ENCODE data around the gene ZSCAN21.

GRCh38 chr7:100087055-100087750 is 37.6 kb downstream of the ZSCAN21 start:
- TF ChIP-seq POLR2A (IDR thresholded peaks at IDR 0.05; ENCODE audit: low read length) (no peak), CTCF (IDR thresholded peaks at IDR 0.05) (no peak), MYC (IDR thresholded peaks at IDR 0.05; ENCODE audit: borderline replicate concordance, low read length) (no peak), JUNB (IDR thresholded peaks at IDR 0.05) (no peak), EHMT2 (IDR thresholded peaks at IDR 0.05; ENCODE audit: low read depth) (no peak), E2F6 (IDR thresholded peaks at IDR 0.05; ENCODE audit: borderline replicate concordance, low read depth) (no peak), PBX3 (IDR thresholded peaks at IDR 0.05) (no peak), RAD21 (conservative IDR thresholded peaks at IDR 0.05 in 1 of 2, IDR thresholded peaks at IDR 0.05 in 1 of 2) (no peak), CEBPB (IDR thresholded peaks at IDR 0.05) (no peak), RFX5 (IDR thresholded peaks at IDR 0.05) (no peak)
- TF ChIP-seq, protein P1, sequence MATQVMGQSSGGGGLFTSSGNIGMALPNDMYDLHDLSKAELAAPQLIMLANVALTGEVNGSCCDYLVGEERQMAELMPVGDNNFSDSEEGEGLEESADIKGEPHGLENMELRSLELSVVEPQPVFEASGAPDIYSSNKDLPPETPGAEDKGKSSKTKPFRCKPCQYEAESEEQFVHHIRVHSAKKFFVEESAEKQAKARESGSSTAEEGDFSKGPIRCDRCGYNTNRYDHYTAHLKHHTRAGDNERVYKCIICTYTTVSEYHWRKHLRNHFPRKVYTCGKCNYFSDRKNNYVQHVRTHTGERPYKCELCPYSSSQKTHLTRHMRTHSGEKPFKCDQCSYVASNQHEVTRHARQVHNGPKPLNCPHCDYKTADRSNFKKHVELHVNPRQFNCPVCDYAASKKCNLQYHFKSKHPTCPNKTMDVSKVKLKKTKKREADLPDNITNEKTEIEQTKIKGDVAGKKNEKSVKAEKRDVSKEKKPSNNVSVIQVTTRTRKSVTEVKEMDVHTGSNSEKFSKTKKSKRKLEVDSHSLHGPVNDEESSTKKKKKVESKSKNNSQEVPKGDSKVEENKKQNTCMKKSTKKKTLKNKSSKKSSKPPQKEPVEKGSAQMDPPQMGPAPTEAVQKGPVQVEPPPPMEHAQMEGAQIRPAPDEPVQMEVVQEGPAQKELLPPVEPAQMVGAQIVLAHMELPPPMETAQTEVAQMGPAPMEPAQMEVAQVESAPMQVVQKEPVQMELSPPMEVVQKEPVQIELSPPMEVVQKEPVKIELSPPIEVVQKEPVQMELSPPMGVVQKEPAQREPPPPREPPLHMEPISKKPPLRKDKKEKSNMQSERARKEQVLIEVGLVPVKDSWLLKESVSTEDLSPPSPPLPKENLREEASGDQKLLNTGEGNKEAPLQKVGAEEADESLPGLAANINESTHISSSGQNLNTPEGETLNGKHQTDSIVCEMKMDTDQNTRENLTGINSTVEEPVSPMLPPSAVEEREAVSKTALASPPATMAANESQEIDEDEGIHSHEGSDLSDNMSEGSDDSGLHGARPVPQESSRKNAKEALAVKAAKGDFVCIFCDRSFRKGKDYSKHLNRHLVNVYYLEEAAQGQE (IDR thresholded peaks at IDR 0.05), result no peak
- TF ChIP-seq, protein P2, sequence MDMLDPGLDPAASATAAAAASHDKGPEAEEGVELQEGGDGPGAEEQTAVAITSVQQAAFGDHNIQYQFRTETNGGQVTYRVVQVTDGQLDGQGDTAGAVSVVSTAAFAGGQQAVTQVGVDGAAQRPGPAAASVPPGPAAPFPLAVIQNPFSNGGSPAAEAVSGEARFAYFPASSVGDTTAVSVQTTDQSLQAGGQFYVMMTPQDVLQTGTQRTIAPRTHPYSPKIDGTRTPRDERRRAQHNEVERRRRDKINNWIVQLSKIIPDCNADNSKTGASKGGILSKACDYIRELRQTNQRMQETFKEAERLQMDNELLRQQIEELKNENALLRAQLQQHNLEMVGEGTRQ (IDR thresholded peaks at IDR 0.05), result no peak
- TF ChIP-seq, protein P3, sequence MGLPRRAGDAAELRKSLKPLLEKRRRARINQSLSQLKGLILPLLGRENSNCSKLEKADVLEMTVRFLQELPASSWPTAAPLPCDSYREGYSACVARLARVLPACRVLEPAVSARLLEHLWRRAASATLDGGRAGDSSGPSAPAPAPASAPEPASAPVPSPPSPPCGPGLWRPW (IDR thresholded peaks at IDR 0.05), result no peak
- TF ChIP-seq, protein P4, sequence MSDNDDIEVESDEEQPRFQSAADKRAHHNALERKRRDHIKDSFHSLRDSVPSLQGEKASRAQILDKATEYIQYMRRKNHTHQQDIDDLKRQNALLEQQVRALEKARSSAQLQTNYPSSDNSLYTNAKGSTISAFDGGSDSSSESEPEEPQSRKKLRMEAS (IDR thresholded peaks at IDR 0.05), result no peak
